K562 (cell line): ENCODE measurements around the gene CTNNB1. TPM values are rescaled to one million over a fixed set of nuclear protein-coding genes. Genes with fewer than 3 reads are reported as not detected.
A peak's percentile ranks its signal among the peaks of the same experiment; 100 is the strongest.

Source experiments
- BMI1 ChIP-seq: fragments of 150-350 bp; IDR thresholded peaks from 2 replicates; pipeline ENCODE4 v1.6.1; 2014; ENCODE audit warnings: low read length
- RBBP5 ChIP-seq: fragments of 200-600 bp; sonication (generic); IDR thresholded peaks from 2 replicates; pipeline ENCODE4 v1.6.1; 2012; ENCODE audit warnings: borderline replicate concordance, mild to moderate bottlenecking, low read length, control low read depth, inconsistent platforms; ENCODE audit not compliant: insufficient read depth, poor library complexity, severe bottlenecking
- RBM15 ChIP-seq: fragments of 200-400 bp; formaldehyde crosslinking; IDR thresholded peaks from 2 replicates; pipeline ENCODE4 v1.6.1; 2018; ENCODE audit warnings: mild to moderate bottlenecking, low read length, moderate library complexity; ENCODE audit not compliant: insufficient read depth
- STAT5B ChIP-seq: fragments of 250-450 bp; sonication (Bioruptor Pico); IDR thresholded peaks from 2 replicates; pipeline ENCODE4 v1.8.0; 2021; ENCODE audit warnings: mild to moderate bottlenecking, inconsistent platforms
- TCFL5 ChIP-seq: fragments of 250-450 bp; sonication (Bioruptor Pico); conservative IDR thresholded peaks from 2 replicates; pipeline ENCODE4 v1.6.1; 2021; ENCODE audit warnings: mild to moderate bottlenecking, moderate library complexity, matching md5 sums
- TEAD2 ChIP-seq: fragments of 450-650 bp; IDR thresholded peaks from 2 replicates; pipeline ENCODE4 v1.6.1; 2016; ENCODE audit warnings: missing genetic modification characterization, control low read depth, missing compliant biosample characterization
- YBX1 ChIP-seq: fragments of 450-650 bp; IDR thresholded peaks from 2 replicates; pipeline ENCODE4 v1.7.1; 2016; ENCODE audit warnings: mild to moderate bottlenecking
- ZNF583 ChIP-seq: fragments of 250-450 bp; sonication (Bioruptor Pico); IDR thresholded peaks from 2 replicates; pipeline ENCODE4 v1.4.0; 2020
- polyA plus RNA-seq, 8 experiments: library from polyadenylated mRNA; depleted of rRNA in 4 of 8; stranded (reverse) in 5 of 8; unstranded in 3 of 8; fragments of >200 nt; fragmentation: Nextera tagmentation in 2 of 8; fragmentation: Illumina TruSeq in 1 of 8; extraction: Ambion mirVana in 2 of 8; extraction: Trizol in 1 of 8; gene quantifications; 2 replicates each; pipeline versions ENCODE4 v1.2.1 to v1.2.3, GENCODE V29; 2011 to 2014; ENCODE audit warnings: inconsistent platforms in 1 of 8, missing spikeins in 1 of 8
- total RNA-seq, 7 experiments: library from RNA; depleted of rRNA in 6 of 7; stranded (reverse); fragments of >200 nt in 6 of 7; fragmentation: Illumina TruSeq in 2 of 7; extraction: Trizol in 2 of 7; gene quantifications; 2 replicates each; pipeline versions ENCODE4 v1.2.1 to v1.2.3, GENCODE V29; 2011 to 2021; ENCODE audit warnings: low replicate concordance in 1 of 7
- TF ChIP-seq, protein P1 (sequence below), 2 experiments: fragments of 250-450 bp in 1 of 2; fragments of 450-650 bp in 1 of 2; sonication (Bioruptor Pico) in 1 of 2; IDR thresholded peaks; 2 replicates each; pipeline versions ENCODE4 v1.6.1 to v1.8.0; 2016 to 2021; ENCODE audit warnings: mild to moderate bottlenecking in 2 of 2, moderate library complexity in 2 of 2, missing compliant biosample characterization in 1 of 2, missing genetic modification characterization in 1 of 2
- TF ChIP-seq, protein P2 (sequence below): sonication (generic); formaldehyde crosslinking; IDR thresholded peaks from 2 replicates; pipeline ENCODE4 v1.8.1; 2022; ENCODE audit warnings: missing genetic modification reagents
- TF ChIP-seq, protein P3 (sequence below): sonication (generic); formaldehyde crosslinking; IDR thresholded peaks from 2 replicates; pipeline ENCODE4 v1.8.1; 2023; ENCODE audit warnings: mild to moderate bottlenecking, missing genetic modification reagents
- TF ChIP-seq, protein P4 (sequence below): fragments of 450-650 bp; IDR thresholded peaks from 2 replicates; pipeline ENCODE4 v1.6.1; 2016; ENCODE audit warnings: mild to moderate bottlenecking, moderate library complexity

The CTNNB1 gene
- total and polyA plus RNA-seq, 9 of the 15 experiments (the other 6 are each of a cell fraction or from before 2014, with no cell fraction given), result 44.3 to 193 (median 154) TPM

DNA sequence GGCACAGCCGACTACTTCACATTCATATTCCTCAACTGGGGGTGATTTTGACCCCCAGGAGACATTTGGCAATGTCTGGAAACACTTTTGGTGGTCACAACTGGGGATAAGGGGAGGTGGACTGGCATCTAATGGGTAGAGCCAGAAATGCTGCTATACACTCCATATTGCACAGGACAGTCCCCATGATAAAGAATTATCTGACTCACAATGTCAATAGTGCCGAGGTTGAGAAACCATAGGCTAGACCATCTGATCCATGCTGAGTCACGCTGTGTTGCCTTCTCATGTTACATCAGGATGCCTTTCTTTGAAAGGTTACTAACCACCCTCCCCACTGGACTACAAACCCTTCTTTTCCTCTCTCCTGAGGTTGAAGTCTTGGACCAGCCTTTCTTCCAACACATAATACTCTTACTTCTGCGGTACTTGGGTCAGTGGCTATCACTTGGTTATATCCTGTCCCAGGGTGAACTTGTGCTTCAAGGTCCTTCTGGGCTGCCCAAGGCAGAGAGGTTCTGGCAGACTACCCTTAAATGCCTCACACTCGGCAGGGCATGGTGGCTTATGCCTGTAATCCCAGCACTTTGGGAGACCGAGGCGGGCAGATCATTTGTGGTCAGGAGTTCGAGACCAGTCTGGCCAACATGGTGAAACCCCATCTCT, 68.8 kb downstream of the CTNNB1 start (continued):
- TF ChIP-seq, protein P1, sequence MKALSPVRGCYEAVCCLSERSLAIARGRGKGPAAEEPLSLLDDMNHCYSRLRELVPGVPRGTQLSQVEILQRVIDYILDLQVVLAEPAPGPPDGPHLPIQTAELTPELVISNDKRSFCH (CRISPR knock-in tag; IDR thresholded peaks at IDR 0.05), result no peak
- TF ChIP-seq, protein P1 (tag; IDR thresholded peaks at IDR 0.05), result 0 out of 2 replicates have a peak, but pooled peaks have one; percentile 48
- TF ChIP-seq RBBP5 (no peak), YBX1 (no peak), TEAD2 (tag) (no peak), ZNF583 (CRISPR knock-in tag) (no peak), RBM15 (no peak), STAT5B (no peak), BMI1 (no peak), TCFL5 (CRISPR knock-in tag) (no peak)
- TF ChIP-seq, protein P2, sequence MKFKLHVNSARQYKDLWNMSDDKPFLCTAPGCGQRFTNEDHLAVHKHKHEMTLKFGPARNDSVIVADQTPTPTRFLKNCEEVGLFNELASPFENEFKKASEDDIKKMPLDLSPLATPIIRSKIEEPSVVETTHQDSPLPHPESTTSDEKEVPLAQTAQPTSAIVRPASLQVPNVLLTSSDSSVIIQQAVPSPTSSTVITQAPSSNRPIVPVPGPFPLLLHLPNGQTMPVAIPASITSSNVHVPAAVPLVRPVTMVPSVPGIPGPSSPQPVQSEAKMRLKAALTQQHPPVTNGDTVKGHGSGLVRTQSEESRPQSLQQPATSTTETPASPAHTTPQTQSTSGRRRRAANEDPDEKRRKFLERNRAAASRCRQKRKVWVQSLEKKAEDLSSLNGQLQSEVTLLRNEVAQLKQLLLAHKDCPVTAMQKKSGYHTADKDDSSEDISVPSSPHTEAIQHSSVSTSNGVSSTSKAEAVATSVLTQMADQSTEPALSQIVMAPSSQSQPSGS, result no peak
- TF ChIP-seq, protein P3, sequence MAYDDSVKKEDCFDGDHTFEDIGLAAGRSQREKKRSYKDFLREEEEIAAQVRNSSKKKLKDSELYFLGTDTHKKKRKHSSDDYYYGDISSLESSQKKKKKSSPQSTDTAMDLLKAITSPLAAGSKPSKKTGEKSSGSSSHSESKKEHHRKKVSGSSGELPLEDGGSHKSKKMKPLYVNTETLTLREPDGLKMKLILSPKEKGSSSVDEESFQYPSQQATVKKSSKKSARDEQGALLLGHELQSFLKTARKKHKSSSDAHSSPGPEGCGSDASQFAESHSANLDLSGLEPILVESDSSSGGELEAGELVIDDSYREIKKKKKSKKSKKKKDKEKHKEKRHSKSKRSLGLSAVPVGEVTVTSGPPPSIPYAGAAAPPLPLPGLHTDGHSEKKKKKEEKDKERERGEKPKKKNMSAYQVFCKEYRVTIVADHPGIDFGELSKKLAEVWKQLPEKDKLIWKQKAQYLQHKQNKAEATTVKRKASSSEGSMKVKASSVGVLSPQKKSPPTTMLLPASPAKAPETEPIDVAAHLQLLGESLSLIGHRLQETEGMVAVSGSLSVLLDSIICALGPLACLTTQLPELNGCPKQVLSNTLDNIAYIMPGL (CRISPR knock-in tag), result no peak
- TF ChIP-seq, protein P4, sequence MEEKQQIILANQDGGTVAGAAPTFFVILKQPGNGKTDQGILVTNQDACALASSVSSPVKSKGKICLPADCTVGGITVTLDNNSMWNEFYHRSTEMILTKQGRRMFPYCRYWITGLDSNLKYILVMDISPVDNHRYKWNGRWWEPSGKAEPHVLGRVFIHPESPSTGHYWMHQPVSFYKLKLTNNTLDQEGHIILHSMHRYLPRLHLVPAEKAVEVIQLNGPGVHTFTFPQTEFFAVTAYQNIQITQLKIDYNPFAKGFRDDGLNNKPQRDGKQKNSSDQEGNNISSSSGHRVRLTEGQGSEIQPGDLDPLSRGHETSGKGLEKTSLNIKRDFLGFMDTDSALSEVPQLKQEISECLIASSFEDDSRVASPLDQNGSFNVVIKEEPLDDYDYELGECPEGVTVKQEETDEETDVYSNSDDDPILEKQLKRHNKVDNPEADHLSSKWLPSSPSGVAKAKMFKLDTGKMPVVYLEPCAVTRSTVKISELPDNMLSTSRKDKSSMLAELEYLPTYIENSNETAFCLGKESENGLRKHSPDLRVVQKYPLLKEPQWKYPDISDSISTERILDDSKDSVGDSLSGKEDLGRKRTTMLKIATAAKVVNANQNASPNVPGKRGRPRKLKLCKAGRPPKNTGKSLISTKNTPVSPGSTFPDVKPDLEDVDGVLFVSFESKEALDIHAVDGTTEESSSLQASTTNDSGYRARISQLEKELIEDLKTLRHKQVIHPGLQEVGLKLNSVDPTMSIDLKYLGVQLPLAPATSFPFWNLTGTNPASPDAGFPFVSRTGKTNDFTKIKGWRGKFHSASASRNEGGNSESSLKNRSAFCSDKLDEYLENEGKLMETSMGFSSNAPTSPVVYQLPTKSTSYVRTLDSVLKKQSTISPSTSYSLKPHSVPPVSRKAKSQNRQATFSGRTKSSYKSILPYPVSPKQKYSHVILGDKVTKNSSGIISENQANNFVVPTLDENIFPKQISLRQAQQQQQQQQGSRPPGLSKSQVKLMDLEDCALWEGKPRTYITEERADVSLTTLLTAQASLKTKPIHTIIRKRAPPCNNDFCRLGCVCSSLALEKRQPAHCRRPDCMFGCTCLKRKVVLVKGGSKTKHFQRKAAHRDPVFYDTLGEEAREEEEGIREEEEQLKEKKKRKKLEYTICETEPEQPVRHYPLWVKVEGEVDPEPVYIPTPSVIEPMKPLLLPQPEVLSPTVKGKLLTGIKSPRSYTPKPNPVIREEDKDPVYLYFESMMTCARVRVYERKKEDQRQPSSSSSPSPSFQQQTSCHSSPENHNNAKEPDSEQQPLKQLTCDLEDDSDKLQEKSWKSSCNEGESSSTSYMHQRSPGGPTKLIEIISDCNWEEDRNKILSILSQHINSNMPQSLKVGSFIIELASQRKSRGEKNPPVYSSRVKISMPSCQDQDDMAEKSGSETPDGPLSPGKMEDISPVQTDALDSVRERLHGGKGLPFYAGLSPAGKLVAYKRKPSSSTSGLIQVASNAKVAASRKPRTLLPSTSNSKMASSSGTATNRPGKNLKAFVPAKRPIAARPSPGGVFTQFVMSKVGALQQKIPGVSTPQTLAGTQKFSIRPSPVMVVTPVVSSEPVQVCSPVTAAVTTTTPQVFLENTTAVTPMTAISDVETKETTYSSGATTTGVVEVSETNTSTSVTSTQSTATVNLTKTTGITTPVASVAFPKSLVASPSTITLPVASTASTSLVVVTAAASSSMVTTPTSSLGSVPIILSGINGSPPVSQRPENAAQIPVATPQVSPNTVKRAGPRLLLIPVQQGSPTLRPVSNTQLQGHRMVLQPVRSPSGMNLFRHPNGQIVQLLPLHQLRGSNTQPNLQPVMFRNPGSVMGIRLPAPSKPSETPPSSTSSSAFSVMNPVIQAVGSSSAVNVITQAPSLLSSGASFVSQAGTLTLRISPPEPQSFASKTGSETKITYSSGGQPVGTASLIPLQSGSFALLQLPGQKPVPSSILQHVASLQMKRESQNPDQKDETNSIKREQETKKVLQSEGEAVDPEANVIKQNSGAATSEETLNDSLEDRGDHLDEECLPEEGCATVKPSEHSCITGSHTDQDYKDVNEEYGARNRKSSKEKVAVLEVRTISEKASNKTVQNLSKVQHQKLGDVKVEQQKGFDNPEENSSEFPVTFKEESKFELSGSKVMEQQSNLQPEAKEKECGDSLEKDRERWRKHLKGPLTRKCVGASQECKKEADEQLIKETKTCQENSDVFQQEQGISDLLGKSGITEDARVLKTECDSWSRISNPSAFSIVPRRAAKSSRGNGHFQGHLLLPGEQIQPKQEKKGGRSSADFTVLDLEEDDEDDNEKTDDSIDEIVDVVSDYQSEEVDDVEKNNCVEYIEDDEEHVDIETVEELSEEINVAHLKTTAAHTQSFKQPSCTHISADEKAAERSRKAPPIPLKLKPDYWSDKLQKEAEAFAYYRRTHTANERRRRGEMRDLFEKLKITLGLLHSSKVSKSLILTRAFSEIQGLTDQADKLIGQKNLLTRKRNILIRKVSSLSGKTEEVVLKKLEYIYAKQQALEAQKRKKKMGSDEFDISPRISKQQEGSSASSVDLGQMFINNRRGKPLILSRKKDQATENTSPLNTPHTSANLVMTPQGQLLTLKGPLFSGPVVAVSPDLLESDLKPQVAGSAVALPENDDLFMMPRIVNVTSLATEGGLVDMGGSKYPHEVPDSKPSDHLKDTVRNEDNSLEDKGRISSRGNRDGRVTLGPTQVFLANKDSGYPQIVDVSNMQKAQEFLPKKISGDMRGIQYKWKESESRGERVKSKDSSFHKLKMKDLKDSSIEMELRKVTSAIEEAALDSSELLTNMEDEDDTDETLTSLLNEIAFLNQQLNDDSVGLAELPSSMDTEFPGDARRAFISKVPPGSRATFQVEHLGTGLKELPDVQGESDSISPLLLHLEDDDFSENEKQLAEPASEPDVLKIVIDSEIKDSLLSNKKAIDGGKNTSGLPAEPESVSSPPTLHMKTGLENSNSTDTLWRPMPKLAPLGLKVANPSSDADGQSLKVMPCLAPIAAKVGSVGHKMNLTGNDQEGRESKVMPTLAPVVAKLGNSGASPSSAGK, result no peak
